ENCODE data around the gene PTN.

DNA sequence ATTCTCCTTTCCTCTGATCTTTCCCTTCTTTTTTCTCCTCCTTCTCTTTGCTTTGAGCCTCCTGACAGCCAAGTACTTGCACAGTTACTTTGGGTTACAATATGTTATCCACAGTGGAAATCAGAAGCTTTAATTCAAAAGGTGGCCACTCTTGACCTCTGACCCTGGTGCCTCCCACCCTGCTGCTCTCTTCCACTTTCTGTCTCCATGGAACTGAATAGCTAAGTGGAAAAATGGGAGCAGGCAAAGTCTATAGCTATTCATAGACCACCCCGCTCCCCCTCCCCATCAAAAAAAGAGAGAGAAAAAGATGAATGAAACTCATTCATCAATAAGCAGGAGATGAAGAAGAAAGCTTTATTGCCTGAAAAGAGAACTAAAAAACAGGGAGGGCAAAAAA, 39.4 kb downstream of the PTN start:
- no peak for TF ChIP-seq MAZ (IDR thresholded peaks at IDR 0.05; ENCODE audit: borderline replicate concordance, low read depth, low read length)
- TF ChIP-seq MAZ (CRISPR knock-in tag; IDR thresholded peaks at IDR 0.05; ENCODE audit: low read depth): no peak
- TF ChIP-seq ELF4 (CRISPR knock-in tag; IDR thresholded peaks at IDR 0.05; ENCODE audit: borderline replicate concordance): no peak
- TF ChIP-seq, protein P1, sequence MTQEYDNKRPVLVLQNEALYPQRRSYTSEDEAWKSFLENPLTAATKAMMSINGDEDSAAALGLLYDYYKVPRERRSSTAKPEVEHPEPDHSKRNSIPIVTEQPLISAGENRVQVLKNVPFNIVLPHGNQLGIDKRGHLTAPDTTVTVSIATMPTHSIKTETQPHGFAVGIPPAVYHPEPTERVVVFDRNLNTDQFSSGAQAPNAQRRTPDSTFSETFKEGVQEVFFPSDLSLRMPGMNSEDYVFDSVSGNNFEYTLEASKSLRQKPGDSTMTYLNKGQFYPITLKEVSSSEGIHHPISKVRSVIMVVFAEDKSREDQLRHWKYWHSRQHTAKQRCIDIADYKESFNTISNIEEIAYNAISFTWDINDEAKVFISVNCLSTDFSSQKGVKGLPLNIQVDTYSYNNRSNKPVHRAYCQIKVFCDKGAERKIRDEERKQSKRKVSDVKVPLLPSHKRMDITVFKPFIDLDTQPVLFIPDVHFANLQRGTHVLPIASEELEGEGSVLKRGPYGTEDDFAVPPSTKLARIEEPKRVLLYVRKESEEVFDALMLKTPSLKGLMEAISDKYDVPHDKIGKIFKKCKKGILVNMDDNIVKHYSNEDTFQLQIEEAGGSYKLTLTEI (CRISPR knock-in tag; conservative IDR thresholded peaks at IDR 0.05): no peak
- TF ChIP-seq, protein P2, sequence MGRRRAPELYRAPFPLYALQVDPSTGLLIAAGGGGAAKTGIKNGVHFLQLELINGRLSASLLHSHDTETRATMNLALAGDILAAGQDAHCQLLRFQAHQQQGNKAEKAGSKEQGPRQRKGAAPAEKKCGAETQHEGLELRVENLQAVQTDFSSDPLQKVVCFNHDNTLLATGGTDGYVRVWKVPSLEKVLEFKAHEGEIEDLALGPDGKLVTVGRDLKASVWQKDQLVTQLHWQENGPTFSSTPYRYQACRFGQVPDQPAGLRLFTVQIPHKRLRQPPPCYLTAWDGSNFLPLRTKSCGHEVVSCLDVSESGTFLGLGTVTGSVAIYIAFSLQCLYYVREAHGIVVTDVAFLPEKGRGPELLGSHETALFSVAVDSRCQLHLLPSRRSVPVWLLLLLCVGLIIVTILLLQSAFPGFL (CRISPR knock-in tag; IDR thresholded peaks at IDR 0.05): no peak

Measured in HepG2 (cell line).